ENCODE results near the gene FTO.

The FTO gene

DNA sequence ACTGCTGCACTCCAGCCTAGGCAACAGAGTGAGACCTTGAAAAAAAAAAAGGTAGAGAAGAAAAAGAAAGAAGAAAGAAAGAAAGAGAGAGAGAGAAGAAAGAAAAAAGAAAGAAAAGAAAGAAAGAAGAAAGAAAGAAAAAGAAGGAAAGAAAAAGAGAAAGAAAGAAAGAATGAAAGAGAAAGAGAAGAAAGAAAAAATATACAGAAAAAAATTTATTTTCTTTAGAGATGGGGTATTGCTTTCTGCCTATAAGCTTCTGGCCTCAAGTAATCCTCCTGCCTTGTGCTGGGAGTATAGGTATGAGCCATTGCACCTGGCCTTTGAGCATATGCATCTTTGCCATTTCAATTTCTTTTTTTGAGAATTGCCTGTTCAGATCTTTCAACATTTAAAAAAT, 425.9 kb downstream of the FTO start:
- DNase-seq (ENCODE audit: low read depth) = no peak
- no peak overlapping the region for H3K4me3 ChIP-seq (ENCODE audit: low read depth, low read length)
- TF ChIP-seq, protein P1, sequence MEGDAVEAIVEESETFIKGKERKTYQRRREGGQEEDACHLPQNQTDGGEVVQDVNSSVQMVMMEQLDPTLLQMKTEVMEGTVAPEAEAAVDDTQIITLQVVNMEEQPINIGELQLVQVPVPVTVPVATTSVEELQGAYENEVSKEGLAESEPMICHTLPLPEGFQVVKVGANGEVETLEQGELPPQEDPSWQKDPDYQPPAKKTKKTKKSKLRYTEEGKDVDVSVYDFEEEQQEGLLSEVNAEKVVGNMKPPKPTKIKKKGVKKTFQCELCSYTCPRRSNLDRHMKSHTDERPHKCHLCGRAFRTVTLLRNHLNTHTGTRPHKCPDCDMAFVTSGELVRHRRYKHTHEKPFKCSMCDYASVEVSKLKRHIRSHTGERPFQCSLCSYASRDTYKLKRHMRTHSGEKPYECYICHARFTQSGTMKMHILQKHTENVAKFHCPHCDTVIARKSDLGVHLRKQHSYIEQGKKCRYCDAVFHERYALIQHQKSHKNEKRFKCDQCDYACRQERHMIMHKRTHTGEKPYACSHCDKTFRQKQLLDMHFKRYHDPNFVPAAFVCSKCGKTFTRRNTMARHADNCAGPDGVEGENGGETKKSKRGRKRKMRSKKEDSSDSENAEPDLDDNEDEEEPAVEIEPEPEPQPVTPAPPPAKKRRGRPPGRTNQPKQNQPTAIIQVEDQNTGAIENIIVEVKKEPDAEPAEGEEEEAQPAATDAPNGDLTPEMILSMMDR (IDR thresholded peaks at IDR 0.05; ENCODE audit: insufficient read depth, low read depth, low read length, missing control alignments) = no peak

DNA sequence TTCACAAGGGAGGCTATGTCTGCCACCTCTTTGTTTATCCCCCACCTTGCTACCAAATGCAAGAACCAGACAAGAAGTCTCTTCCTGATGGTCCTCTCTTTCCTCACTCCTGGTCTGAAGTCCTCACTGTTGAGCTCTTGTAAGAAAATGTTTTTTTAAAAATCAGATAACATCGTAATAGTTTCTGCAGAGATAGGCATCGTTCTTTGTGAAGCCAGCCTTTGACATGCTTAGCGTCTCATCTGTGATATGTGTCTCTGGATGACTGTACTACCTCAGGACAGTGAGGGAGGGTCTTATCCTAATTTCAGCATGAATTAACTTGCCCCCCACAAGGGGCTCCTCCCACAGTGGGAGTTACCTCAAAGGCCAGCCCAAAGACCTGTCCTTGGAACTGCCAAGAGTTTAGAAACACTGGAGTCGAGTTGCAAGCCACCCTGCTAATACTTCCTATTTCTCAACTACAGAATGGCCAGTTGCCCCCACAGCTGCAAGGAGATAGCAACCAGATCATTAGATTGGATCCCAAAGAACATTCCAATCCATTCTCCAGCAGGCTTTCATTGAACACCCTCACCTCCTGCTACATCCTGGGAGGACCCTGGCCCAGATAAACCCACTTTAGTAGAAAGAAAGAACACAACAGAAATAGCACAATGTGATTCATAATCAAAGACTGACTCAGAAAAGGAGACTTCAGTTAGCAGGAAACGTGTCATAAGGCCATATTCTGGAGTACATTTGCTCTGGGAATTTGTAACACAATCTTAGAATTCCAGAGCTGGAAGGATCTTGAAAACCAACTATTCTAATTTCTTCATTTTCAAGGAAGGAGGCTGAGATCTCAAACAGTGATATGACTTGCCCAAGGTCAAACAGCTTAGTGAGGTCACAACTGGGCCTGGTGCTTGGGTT, 431.7 kb downstream of the FTO start:
- no peak for DNase-seq (ENCODE audit: low read depth)
- no peak overlapping the region for H3K4me3 ChIP-seq (ENCODE audit: low read depth, low read length)
- TF ChIP-seq, protein P1 (IDR thresholded peaks at IDR 0.05; ENCODE audit: insufficient read depth, low read depth, low read length, missing control alignments) = no peak

GRCh38 chr16:54136276-54136625, 432.3 kb downstream of the FTO start:
- H3K4me3 ChIP-seq (ENCODE audit: low read depth, low read length) = no peak overlapping the region
- TF ChIP-seq, protein P1 (IDR thresholded peaks at IDR 0.05; ENCODE audit: insufficient read depth, low read depth, low read length, missing control alignments) = no peak
- no peak for DNase-seq (ENCODE audit: low read depth)

- no peak for DNase-seq (ENCODE audit: low read depth)
- H3K4me3 ChIP-seq (ENCODE audit: low read depth, low read length) = no peak overlapping the region
- TF ChIP-seq, protein P1 (IDR thresholded peaks at IDR 0.05; ENCODE audit: insufficient read depth, low read depth, low read length, missing control alignments) = no peak
These were observed 436.3 kb downstream of the FTO start for GRCh38 chr16:54140057-54140787.

- no peak overlapping the region for H3K4me3 ChIP-seq (ENCODE audit: low read depth, low read length)
- no peak for DNase-seq (ENCODE audit: low read depth)
- TF ChIP-seq, protein P1 (IDR thresholded peaks at IDR 0.05; ENCODE audit: insufficient read depth, low read depth, low read length, missing control alignments) = no peak
These were observed 436.8 kb downstream of the FTO start for GRCh38 chr16:54140788-54141136.

DNA sequence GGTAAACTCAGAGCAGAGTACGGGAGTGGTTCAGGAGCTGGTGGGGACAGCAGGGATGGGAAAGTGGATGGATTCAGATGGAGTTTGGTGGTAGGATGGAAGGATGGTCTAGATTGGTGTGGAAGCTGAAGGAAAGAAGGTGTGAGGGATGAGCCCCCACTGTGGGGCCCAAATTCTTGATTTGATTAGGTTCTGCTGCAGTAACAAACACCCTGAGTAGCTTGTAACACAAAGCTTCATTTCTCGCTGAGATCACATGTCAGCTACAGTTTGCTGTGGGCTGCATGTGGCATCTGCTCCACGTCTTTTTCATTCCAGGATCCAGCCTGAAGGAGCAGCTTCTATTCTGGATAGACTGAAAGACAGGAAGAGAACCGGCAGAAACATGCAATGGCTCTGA, 438.8 kb downstream of the FTO start:
- no peak for DNase-seq (ENCODE audit: low read depth)
- TF ChIP-seq, protein P1 (IDR thresholded peaks at IDR 0.05; ENCODE audit: insufficient read depth, low read depth, low read length, missing control alignments) = no peak
- H3K4me3 ChIP-seq (ENCODE audit: low read depth, low read length) = no peak overlapping the region

Measured in GM12865 (cell line).